Forelimb muscle (tissue), 1 donor: ENCODE results near the gene HAND1. TPM values are rescaled to one million over a fixed set of nuclear protein-coding genes. Genes with fewer than 3 reads are reported as not detected.

ENCODE experiments used
- DNase-seq: peaks from one replicate; pipeline ENCODE4 v3.0.0-alpha.2; 2013; ENCODE audit warnings: low read depth
- polyA plus RNA-seq: library from polyadenylated mRNA; unstranded; fragments of 120-200 nt; gene quantifications from one replicate; pipeline ENCODE4 v1.2.1, GENCODE V29; 2013; ENCODE audit not compliant: insufficient read length

HAND1 gene
- polyA plus RNA-seq, 1 donor, result not detected

- DNase-seq, result no peak
Observed at GRCh38 chr5:154479160-154479943, 1.3 kb upstream of the HAND1 start.

- no peak for DNase-seq
Observed at GRCh38 chr5:154478752-154479159, 729 bp upstream of the HAND1 start.

- no peak for DNase-seq
Observed at GRCh38 chr5:154477382-154478223, 424 bp downstream of the HAND1 start.

- no peak for DNase-seq
Observed at GRCh38 chr5:154476354-154477205, 1.4 kb downstream of the HAND1 start.

- DNase-seq, result no peak
Observed at GRCh38 chr5:154475591-154476353, 2.3 kb downstream of the HAND1 start.

GRCh38 chr5:154474396-154475334 lies 3.4 kb downstream of the HAND1 start:
- DNase-seq, result no peak

- DNase-seq, result no peak
Observed at GRCh38 chr5:154473581-154474283, 4.3 kb downstream of the HAND1 start.

- DNase-seq, result no peak
Observed at GRCh38 chr5:154472871-154473580, 5.0 kb downstream of the HAND1 start.

- DNase-seq, result no peak
Observed at GRCh38 chr5:154470947-154471870, 6.8 kb downstream of the HAND1 start.

GRCh38 chr5:154470137-154470536 lies 7.9 kb downstream of the HAND1 start:
- DNase-seq, result no peak

- DNase-seq, result no peak
Observed at GRCh38 chr5:154467655-154468354, 10.2 kb downstream of the HAND1 start.

- no peak for DNase-seq
Observed at GRCh38 chr5:154466671-154467070, 11.4 kb downstream of the HAND1 start.

GRCh38 chr5:154466147-154466546 lies 11.9 kb downstream of the HAND1 start:
- DNase-seq, result no peak

- DNase-seq, result no peak
Observed at GRCh38 chr5:154465169-154465568, 12.9 kb downstream of the HAND1 start.

- DNase-seq, result no peak
Observed at GRCh38 chr5:154464438-154464837, 13.6 kb downstream of the HAND1 start.

GRCh38 chr5:154461531-154461930 lies 16.5 kb downstream of the HAND1 start:
- DNase-seq, result no peak

GRCh38 chr5:154460172-154460571 lies 17.9 kb downstream of the HAND1 start:
- no peak for DNase-seq
